ENCODE data around the gene MVB12B.
A peak's percentile ranks its signal among the peaks of the same experiment; 100 is the strongest.

MVB12B gene

GRCh38 chr9:126304207-126304970 is 22.2 kb upstream of the MVB12B start:
- no peak for DNase-seq

GRCh38 chr9:126304971-126305320 is 21.7 kb upstream of the MVB12B start:
- DNase-seq: no peak

DNA sequence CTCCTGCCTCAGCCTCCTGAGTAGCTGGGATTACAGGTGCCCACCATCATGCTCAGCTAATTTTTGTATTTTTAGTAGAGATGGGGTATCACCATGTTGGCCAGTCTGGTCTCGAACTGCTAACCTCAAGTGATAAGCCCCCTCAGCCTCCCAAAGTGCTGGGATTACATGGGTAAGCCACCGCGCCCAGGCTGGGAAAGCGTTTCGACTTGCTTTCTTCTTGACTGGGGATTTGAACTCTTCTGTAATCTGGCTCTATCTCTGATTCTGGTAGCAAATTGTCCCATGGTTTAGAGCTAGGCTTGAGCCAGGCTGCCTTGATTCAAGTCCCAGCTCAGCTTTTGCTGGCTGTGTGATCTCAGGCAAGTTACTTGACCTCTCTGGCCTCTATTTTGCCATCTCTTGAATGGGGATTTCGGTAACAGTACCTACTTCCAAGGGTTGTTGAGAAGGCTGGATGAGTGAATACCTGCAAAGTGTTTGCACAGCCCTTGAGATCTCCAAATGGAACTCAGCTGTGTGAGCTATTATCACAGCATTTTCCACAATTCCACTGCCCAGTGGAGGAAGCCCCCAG is 20.5 kb upstream of the MVB12B start:
- DNase-seq: no peak

DNA sequence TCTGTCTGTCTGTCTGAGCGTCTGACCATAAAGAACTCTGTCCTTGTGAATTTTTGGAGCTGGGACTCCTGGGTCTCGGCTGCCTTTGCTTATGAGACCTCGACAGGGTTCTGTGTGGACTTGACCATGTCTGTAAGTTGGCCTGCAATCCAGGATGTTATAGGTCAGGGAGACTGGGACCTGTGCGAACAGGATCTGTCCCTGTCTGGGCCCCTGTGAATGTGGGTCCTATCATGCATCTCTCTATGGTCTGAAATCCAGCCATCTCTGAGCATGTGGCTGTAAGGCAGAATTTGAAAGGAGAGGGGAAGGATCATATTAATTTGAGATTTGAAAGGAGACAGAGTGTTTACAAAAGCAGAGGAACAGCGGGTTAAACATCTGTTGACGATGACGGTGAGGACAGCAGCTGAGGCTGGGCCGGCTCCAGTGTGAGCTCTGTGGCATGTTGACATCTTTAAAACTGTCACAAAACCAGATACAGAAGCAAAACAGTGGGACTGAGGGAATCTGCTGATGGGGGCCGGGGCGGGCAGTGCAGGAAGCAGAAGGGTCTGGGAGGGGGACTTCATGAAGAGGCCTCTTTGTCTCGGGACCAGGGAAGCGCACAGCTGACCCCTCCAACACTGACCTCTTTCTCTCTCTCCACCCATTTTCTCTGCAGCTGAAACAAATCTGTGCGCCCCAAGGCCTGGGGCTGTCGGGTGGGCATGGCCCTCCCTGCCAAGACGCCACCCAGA is 19.1 kb upstream of the MVB12B start:
- DNase-seq: no peak

GRCh38 chr9:126309427-126310189 is 17.0 kb upstream of the MVB12B start:
- no peak for DNase-seq

DNA sequence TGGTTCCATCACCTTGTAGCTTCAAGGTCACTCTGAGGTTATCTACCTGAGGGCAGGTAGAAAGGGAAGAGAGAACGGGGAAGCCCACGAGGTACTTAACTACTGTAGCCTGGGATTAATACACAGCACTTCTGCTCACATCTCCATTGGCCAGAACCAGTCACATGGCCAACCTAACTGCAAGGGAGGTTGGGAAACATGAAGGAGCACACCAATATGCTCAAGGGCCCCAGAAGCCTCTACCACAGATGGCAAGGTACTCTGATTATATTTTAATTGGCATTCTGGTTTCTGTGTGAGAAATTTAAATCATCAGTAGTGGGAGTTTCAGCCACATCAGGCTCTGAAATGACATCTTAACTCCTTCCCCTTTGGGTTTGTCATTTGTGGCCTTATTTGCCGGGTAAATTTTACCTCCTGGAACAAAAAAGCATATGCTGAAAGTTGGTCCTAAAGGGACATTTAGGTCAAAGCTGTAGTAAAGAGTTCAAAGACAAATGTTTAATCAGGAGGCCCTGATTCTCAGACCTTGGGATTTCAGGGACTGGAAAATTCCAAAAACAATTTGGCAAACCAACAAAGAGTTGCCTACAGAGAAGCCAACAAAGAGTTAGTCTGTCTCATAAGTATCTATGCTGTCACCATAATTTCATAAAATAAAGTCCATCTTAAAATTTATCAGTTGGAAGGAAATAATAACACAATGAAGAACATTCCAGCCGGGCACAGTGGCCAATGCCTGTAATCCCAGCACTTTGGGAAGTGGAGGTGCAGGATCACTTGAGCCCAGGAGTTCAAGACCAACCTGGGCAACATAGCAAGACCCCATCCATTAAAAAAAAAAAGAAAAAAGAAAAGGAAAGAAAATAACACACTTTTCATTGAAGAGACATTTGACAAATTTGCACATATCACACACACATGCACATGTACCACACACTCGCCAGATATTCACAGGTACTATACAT is 13.8 kb upstream of the MVB12B start:
- no peak for DNase-seq

DNA sequence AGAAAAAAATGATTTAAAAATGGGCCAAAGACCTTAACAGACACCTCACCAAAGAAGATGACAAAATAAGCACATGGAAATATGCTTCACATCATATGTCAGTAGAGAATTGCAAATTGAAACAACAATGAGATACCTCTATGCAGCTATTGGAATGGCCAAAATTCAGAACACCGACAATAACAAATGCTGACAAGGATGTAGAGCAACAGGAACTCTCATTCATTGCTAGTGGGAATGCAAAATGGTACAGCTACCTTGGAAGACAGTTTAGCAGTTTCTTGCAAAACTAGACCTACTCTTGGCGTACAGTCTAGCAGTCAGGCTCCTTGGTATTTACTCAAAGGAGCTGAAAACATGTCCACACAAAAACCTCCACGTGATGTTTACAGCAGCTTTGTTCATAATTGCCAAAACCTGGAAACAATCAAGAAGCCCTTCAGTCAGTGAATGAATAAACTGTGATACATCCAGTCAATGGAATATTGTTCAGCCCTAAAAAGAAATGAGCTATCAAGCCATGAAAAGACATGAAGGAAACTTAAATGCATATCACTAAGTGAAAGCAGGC is 10.5 kb upstream of the MVB12B start:
- no peak for DNase-seq

DNA sequence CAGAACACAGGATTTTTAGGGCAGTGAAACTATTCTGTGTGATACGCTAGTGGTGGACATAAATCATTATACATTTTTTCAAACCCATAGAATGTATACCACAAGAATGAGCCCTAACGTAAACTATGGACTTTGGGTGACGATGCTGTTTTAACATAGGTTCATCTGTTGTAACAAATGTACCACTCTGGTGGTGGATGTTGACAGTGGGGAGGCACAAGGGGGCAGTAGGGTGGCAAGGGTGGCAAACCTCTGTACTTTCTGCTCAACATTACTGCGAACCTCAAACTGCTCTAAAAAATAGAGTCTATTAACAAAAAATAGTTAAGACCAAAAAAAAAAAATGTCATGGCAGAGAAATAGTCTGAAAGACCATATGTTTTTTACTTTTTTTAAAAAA is 9.1 kb upstream of the MVB12B start:
- no peak for DNase-seq

- DNase-seq: no peak
Measured at GRCh38 chr9:126318858-126319257, 7.8 kb upstream of the MVB12B start.

- no peak for DNase-seq
Measured at GRCh38 chr9:126319671-126320070, 7.0 kb upstream of the MVB12B start.

DNA sequence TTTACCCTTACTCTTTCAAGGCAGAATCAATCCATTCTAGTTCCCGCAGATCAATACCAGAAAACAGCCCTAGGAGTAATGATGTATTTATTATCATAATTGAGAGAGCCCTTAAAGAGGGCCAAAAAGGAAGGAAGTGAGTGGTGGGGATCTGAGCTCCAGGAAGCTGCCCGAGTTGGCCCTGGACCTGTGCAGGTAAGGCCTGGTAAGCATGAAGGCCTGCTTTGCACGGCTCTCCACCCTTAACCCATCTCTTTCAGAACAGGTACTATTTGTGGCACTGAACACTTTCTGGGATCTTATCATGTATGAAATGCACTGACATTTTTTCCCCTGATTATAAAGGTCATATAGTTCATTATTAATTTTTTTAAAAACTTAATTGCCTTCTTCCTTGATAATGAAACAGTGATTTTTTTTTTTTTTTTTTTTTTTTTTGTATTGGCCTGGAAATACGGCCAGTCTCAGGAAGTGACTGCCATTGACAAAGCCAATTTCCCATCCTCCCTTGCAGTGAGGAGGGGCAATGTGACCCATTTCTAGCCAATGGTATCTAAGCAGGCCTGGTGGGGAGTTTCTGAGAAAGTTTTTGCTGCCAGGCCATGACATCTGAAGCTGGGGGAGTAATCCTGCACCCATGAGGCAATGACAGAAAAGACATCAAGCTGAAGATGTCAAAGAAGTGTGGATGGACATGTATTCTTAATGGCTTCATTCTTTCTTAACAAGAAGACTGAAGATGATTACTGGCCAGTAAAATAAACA is 6.3 kb upstream of the MVB12B start:
- DNase-seq: no peak

- DNase-seq: no peak
Measured at GRCh38 chr9:126321742-126322141, 4.9 kb upstream of the MVB12B start.

GRCh38 chr9:126325821-126326220 is 808 bp upstream of the MVB12B start:
- DNase-seq: no peak

DNA sequence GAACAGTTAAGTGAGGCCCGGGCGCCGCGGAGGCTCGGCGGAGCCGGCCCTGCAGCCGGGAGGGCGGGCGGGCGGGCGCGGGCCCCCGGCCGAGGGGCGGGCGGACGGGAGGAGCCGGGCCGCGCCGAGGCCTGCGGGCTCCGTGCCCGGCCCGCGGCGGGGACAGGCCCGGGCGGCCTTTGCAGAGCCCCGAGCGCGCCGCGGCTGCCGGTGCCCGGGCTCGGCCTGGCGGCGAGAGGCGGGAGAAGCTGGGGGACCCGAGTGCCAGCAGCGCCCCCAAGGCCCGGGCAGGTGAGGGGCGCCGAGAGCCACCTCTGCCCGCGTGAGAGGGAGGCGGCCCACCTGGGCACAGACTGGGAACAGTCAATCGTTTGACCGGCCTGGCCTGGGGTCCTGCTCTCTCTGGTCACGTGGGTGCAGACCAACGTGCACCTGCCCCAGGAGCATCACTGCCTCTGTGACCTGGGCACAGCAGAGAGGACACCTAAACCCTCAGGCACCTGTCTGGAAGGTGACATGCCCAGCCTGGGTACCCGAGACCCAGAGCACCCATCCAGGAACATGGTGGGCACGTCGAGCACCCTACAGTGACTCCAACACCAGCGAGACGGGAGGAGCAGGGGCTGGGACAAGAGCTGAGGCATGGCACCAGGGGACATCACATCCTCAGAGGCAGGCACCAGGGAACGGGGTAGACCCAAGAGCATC is 531 bp downstream of the MVB12B start:
- DNase-seq: peak; percentile 18

DNA sequence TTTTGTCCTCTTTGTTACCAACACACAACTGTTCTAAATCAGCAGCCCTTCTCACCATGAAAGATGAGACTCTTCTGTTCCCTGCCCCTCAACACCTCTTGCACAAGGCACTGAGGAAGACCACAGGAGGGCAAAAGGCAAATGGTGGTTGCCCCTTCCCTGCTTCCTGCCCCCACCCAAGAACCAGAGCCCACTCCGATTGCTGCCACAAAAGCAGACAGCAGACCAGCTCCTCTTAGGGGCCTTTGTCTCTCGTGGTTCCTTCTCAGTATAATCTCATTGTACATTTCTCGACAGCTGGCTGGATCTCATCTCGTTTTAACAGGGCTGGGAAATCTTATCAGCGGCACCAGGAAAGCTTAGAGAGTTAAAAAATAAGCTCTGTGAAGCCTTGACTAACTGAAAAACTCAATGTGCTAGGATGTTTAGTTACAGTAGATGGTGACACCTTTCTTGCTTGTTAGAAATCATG is 1.1 kb downstream of the MVB12B start:
- no peak for DNase-seq

- DNase-seq: no peak
Measured at GRCh38 chr9:126328407-126328806, 1.8 kb downstream of the MVB12B start.

DNA sequence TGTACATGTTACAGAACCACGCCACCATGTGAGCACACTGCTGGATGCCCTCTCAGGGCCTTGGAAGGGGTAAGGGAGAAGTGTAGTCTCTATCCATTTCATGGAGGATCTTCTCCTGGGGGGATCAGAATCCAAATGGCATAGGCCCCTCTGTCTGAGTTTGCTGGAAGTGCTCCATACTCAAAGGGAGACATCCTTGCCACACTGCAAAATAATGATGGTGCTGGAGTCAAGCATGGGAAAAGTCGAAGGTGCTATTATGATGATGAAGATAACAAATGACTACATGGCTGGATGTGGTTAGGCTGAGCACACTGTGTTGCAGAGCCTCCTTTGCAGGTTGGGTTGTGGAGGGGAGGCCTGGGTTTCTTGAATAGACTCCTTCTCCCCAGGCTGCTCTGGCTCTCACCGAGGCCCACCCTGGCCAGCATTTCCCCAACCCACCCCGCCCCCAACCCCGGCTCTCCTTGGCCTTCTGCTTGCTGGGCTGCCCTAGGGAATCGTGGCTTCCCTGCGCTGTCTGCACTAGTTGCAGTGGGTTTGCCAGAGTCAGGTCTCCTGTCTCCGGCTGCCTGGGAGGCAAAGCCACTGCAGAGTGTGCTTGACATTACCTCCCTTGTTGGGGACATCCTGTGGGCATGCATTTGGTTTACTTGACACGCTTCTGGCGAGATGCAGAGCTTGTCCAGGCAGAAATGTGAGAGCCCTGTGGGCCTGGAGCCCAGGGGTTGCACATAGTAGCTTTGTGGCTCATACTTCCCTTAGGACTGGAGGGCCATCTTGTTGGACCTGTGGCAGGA is 3.0 kb downstream of the MVB12B start:
- no peak for DNase-seq

GRCh38 chr9:126330536-126330935 is 3.9 kb downstream of the MVB12B start:
- DNase-seq: no peak

DNA sequence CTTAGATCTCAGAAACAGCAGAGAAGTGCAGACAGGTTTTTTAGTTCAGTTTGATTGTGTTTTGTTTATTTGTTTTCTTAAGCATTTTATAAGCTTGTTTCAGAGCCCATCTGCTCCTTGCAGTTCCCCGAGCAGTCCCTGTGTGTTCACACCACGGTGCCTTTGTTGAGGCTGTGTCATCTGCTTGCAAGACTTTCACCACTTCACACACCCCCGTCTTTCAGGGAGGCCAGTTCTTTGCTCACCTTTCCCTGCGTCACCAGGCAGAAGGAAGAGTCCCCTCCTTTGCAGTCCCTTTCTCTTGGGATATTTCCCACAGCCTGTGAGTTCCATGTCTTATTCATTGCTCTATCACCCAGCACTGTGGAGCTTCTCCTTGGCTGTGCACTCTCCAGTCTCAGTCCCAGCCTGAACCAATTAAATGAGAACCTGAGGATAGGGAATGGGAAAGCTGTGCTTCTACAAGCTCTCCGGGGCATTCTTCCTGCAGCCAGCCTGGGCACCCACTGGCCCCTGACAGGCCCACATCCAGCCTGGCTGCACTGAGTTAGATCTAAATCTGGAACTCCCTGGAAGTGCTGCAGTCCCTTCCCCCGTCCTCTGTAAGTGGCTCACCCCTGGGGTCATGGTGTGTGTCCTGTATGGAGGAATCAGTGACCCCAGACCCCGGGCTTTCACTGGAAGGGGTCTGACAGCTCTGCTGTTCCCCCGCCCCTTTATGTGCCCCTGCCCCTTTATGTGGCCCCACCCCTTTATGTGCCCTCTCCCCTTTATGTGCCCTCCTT is 5.5 kb downstream of the MVB12B start:
- DNase-seq: no peak

All from NCI-H2171 (cell line).